HG03280 (cell line): ENCODE measurements around the gene SEC24C.
"Not testable (repeated sequence)": the region's sequence is repeated elsewhere in the genome, so short reads cannot be mapped to it uniquely, and the experiment has no call there.

Experiments used
- ATAC-seq: cut with Tn5 transposase; IDR thresholded peaks from one replicate; pipeline ENCODE4 v1.9.1; 2021; ENCODE audit warnings: mild to moderate bottlenecking, moderate library complexity; ENCODE audit not compliant: unreplicated experiment

SEC24C gene, protein sequence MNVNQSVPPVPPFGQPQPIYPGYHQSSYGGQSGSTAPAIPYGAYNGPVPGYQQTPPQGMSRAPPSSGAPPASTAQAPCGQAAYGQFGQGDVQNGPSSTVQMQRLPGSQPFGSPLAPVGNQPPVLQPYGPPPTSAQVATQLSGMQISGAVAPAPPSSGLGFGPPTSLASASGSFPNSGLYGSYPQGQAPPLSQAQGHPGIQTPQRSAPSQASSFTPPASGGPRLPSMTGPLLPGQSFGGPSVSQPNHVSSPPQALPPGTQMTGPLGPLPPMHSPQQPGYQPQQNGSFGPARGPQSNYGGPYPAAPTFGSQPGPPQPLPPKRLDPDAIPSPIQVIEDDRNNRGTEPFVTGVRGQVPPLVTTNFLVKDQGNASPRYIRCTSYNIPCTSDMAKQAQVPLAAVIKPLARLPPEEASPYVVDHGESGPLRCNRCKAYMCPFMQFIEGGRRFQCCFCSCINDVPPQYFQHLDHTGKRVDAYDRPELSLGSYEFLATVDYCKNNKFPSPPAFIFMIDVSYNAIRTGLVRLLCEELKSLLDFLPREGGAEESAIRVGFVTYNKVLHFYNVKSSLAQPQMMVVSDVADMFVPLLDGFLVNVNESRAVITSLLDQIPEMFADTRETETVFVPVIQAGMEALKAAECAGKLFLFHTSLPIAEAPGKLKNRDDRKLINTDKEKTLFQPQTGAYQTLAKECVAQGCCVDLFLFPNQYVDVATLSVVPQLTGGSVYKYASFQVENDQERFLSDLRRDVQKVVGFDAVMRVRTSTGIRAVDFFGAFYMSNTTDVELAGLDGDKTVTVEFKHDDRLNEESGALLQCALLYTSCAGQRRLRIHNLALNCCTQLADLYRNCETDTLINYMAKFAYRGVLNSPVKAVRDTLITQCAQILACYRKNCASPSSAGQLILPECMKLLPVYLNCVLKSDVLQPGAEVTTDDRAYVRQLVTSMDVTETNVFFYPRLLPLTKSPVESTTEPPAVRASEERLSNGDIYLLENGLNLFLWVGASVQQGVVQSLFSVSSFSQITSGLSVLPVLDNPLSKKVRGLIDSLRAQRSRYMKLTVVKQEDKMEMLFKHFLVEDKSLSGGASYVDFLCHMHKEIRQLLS

GRCh38 chr10:73743905-73744663 lies at the start of gene SEC24C:
Gene SEC24C (plus strand): TSS chr10:73744372. CDS start chr10:73746833, 2,461 bp downstream.
- ATAC-seq, result peak; percentile 85

- not testable (repeated sequence) for ATAC-seq
Measured at GRCh38 chr10:73695302-73695701, 48.9 kb upstream of the SEC24C start.

DNA sequence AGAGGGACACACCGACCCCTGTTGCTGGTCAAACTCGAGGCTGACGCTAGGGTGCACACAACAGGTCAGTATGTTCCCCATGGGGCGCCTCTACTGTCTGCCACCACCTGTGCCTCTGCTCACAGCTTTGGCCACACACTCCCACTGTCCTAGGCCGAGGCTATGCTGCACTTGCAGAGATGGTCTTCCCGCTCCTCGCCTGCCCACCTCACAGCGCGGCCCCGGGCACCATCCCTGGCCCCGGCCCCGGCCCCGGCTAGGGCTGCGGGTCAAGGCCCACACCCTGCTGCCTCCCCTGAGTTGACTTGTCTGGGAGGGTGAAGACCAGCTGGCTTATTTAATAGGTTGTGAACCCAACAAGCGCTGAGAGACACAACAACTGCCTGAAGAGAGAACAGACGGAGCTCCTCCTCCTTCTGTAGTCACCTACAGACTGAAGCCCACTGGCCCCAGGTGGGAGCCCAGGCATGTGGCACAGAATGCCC lies 46.5 kb upstream of the SEC24C start, which contains the start of gene AGAP5:
Gene AGAP5 (minus strand): TSS at position 435 of the 485 bp plus-strand sequence. CDS start 354 bp downstream, at position 81.
- not testable (repeated sequence) for ATAC-seq

DNA sequence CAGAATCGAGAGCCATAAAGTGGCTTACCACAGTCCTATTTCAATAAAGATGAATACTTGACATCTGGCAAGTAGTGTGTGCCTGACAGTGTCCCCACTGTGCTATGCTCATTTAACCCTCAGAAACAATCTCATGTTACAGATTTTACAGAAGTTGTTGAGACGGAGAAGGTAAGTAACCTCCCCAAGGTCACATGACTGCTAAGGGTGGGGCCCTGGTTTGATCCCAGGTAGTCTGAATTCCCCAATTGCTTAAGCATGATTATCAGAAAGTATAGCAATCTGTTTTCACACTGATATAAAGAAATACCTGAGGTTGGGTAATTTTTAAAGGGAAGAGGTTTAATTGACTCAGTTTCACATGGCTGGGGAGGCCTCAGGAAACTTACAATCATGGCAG lies 45.4 kb upstream of the SEC24C start:
- ATAC-seq, result not testable (repeated sequence)

GRCh38 chr10:73703924-73704323 lies 40.2 kb upstream of the SEC24C start:
- ATAC-seq, result not testable (repeated sequence)

DNA sequence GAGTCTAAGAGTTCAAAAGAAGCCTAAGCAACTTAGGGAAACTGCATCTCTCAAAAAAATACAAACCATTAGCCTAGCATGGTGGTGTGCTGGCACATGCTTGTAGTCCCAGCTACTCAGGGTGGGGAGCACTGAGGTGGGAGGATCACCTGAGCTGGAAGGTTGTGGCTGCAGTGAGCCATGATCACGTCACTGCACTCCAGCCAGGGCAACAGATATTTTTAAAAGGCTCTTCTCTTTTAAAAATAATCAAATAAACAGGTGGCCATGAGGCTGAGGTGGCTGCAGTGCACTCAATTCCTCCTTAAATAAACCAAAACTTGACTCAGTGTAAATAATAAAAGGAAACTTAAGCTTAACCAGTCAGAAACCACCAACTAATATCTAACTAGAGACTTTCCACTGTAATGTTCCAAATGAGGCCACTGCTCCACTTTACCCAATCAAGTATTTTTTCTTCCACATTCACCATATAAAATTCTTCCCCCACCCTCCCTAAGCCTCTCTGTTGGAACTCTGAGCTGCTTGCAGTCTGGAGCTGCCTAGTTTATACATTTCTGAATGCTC lies 38.6 kb upstream of the SEC24C start:
- ATAC-seq, result not testable (repeated sequence)

- not testable (repeated sequence) for ATAC-seq
Measured at GRCh38 chr10:73706488-73706887, 37.7 kb upstream of the SEC24C start.

- ATAC-seq, result not testable (repeated sequence)
Measured at GRCh38 chr10:73707628-73708027, 36.5 kb upstream of the SEC24C start.

DNA sequence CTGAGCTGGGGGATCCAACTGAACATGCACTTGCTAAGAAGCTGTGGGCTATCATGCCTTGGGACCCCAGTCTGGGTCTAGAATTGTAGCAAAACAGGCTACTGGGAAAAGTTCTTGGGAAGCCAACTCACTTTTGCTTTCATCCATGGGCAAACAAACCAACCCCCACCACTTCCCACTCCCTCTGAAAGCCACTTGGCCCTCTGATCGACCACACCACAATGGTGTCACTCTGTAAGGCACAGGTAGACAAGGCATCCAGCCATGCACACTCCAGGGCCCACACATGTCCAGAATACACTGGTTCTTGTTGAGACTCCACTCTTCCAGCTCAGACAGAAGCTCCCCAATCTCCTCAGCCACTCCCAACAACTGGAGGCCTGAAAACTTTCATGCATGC lies 36.0 kb upstream of the SEC24C start:
- not testable (repeated sequence) for ATAC-seq

DNA sequence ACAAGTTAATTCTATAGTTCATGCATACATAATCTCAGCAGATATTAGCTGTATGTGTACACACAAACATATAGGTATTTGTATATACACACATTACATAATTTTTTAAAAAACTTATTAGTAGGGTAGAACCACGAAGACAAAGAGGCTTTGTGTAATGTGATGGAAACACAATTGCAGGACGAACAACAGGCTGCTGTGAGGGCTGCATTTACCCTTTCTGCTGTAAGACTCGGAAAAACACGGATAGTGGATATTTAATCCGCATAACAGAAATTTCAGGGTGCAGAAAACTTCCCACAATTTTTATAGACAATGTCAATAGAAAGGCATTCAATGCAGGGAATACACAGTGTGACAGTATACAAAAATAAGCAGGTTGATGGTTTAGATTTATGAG lies 32.5 kb upstream of the SEC24C start:
- not testable (repeated sequence) for ATAC-seq

- ATAC-seq, result not testable (repeated sequence)
Measured at GRCh38 chr10:73713912-73714311, 30.3 kb upstream of the SEC24C start.

DNA sequence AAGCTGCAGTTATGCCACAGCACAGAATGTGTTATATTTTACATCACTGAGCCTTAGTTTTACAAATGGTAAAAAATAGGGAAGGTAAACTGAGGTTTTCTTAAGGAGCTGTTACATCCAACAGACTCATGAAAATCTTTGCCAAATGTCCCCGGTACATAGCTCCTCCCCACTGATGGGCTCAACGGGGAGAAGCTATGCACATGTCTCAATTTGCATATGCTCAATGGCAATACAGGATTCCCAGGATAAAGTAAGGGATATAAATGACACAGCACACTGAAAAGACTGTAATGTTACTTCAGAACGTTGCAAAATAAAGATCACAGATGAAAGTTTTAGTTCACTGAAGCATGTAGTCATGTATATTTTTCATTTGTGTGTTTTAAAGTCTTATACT lies 29.7 kb upstream of the SEC24C start:
- ATAC-seq, result not testable (repeated sequence)

- ATAC-seq, result not testable (repeated sequence)
Measured at GRCh38 chr10:73715179-73716156, 28.7 kb upstream of the SEC24C start.

- ATAC-seq, result no peak
Measured at GRCh38 chr10:73716251-73716650, 27.9 kb upstream of the SEC24C start.

- ATAC-seq, result no peak
Measured at GRCh38 chr10:73717556-73717955, 26.6 kb upstream of the SEC24C start.

GRCh38 chr10:73720561-73720960 lies 23.6 kb upstream of the SEC24C start:
- not testable (repeated sequence) for ATAC-seq

GRCh38 chr10:73723516-73723915 lies 20.7 kb upstream of the SEC24C start:
- no peak for ATAC-seq

DNA sequence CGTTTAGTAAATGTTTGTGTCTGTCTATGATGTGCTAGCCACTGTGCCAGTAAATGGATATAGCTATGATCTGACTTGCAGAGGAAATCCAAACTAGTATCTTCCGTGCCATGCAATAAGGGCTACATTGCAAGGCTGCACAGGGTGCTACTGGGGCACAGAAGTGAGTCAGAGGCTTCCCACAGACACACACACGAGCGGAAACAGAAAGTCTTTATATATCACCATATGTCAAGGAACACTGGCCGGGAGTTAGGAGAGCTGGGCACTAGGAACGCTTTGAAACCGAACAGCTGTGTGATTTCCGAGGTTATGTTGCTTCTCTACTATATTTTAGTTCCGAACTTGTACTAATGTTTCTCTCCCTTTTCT lies 14.4 kb upstream of the SEC24C start:
- not testable (repeated sequence) for ATAC-seq
